GM12875 (cell line): ENCODE measurements around the gene LAYN.

Experiments
- H3K4me3 ChIP-seq: one replicate; pipeline ENCODE4 v1.5.1; 2011; ENCODE audit warnings: low read depth, low read length, control low read depth
- CTCF ChIP-seq: IDR thresholded peaks from 2 replicates; pipeline ENCODE4 v1.5.1; 2011; ENCODE audit warnings: low read depth, mild to moderate bottlenecking, control low read depth, inconsistent platforms, low read length, moderate library complexity, borderline replicate concordance; ENCODE audit not compliant: insufficient read depth

LAYN gene

DNA sequence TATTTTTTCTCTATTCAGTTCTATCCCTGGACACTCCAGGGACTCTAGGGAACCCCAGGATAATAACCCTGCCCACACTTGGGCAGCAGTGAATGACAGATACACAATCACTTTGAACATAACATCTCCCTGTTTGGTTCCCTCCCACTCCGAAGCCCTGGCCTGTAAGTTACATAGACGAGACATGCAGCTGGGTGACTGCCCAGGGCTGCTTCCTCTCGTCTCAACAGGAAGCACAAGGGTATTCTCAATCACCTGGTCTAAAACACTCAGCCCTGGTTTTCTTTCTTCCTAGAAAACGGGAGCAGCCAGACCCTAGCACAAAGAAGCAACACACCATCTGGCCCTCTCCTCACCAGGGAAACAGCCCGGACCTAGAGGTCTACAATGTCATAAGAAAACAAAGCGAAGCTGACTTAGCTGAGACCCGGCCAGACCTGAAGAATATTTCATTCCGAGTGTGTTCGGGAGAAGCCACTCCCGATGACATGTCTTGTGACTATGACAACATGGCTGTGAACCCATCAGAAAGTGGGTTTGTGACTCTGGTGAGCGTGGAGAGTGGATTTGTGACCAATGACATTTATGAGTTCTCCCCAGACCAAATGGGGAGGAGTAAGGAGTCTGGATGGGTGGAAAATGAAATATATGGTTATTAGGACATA is 19.4 kb downstream of the LAYN start:
- no peak for TF ChIP-seq CTCF
- H3K4me3 ChIP-seq = no peak overlapping the region

- no peak for TF ChIP-seq CTCF
Measured at GRCh38 chr11:111560800-111561199, 20.3 kb downstream of the LAYN start.

GRCh38 chr11:111561306-111561705 is 20.8 kb downstream of the LAYN start:
- H3K4me3 ChIP-seq = no peak overlapping the region
- TF ChIP-seq CTCF = no peak

More at GRCh38 chr11:111560800-111561199, 20.3 kb downstream of the LAYN start:
- H3K4me3 ChIP-seq = no peak overlapping the region

- H3K4me3 ChIP-seq = no peak overlapping the region
- TF ChIP-seq CTCF = no peak
Measured at GRCh38 chr11:111561791-111562325, 21.3 kb downstream of the LAYN start.

DNA sequence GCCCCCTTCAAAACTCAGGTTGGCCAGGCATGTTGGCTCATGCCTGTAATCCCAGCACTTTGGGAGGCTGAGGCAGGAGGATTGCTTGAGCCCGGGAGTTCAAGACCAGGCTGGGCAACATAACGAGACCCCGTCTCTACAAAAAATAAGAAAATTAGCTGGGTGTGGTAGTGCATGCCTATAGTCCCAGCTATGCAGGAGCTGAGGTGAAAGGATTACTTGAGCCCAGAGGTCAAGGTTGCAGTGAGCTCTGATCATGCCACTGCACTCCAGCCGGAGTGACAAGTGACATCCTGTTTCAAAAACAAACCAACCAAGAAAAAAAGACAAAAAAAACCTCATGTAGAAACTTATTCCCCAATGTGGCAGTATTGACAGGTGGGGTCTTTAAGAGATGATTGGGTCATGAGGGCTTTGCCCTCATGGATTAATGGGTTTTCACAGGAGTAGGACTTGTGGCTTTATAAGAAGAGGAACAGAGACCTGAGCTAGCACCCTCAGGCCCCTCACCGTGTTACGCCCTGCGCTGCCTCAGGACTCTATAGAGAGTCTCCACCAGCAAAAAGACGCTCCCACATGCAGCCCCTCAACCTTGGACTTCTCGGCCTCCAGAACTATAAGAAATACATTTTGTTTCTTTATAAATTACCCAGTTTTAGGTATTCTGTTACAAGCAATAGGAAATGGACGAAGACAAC is 22.3 kb downstream of the LAYN start:
- TF ChIP-seq CTCF = no peak

DNA sequence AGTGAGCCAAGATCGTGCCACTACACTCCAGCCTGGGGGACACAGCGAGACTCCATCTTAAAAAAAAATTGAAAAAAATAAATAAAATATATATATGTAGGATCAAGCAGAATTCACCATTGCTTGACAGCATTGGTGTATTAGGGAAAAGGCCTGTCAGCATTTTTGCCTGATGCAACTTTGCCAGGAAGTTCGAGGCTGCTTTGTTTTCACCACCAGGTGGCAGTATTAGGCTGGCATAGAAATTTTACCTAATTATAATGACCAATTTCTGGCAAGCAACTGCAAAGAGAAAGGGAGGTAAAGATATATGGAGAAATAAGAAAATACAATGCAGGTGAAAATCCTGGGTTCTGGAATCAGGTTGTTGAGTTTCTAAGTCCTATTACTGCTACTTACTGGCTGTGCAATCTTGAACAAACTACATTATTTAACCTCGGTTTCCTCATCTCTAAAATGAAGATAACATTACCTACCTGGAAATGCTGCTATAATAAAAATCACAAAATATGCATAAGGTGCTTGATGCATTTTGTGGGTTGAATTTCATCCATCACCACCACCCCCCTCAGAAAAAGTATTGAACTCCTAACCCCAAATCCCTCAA is 24.7 kb downstream of the LAYN start:
- TF ChIP-seq CTCF = peak; percentile 71
- H3K4me3 ChIP-seq = no peak overlapping the region

More for the DNA sequence above, 22.3 kb downstream of the LAYN start:
- no peak overlapping the region for H3K4me3 ChIP-seq
